ENCODE results near the gene GNLY.
"Not testable (repeated sequence)": the region's sequence is repeated elsewhere in the genome, so short reads cannot be mapped to it uniquely, and the experiment has no call there.

GNLY gene

GRCh38 chr2:85665264-85665937 is 28.8 kb upstream of the GNLY start:
- no peak for DNase-seq

- DNase-seq = no peak
Observed at GRCh38 chr2:85666016-85666415, 28.1 kb upstream of the GNLY start.

- no peak for DNase-seq
Observed at GRCh38 chr2:85666435-85667316, 27.5 kb upstream of the GNLY start.

GRCh38 chr2:85667561-85668008 is 26.6 kb upstream of the GNLY start:
- DNase-seq = no peak

- DNase-seq = peak; percentile 90
Observed at GRCh38 chr2:85668009-85668856, 25.9 kb upstream of the GNLY start, which contains the start of gene SFTPB. Gene SFTPB (minus strand): TSS chr2:85668199. CDS start chr2:85668183, 16 bp downstream.

GRCh38 chr2:85668857-85669142 is 25.4 kb upstream of the GNLY start:
- no peak for DNase-seq

GRCh38 chr2:85669549-85669948 is 24.6 kb upstream of the GNLY start:
- DNase-seq = peak; percentile 16

GRCh38 chr2:85670416-85670815 is 23.7 kb upstream of the GNLY start:
- DNase-seq = not testable (repeated sequence)

GRCh38 chr2:85672456-85672855 is 21.7 kb upstream of the GNLY start:
- DNase-seq = no peak

GRCh38 chr2:85673716-85674375 is 20.3 kb upstream of the GNLY start:
- no peak for DNase-seq

- no peak for DNase-seq
Observed at GRCh38 chr2:85674417-85674816, 19.7 kb upstream of the GNLY start.

- no peak for DNase-seq
Observed at GRCh38 chr2:85675427-85675826, 18.7 kb upstream of the GNLY start.

- DNase-seq = no peak
Observed at GRCh38 chr2:85675866-85676548, 18.2 kb upstream of the GNLY start.

- DNase-seq = peak; percentile 95
Observed at GRCh38 chr2:85678377-85678776, 15.8 kb upstream of the GNLY start.

- peak; percentile 95 for DNase-seq
Observed at GRCh38 chr2:85678794-85679672, 15.1 kb upstream of the GNLY start.

- peak; percentile 8 for DNase-seq
Observed at GRCh38 chr2:85680707-85681371, 13.3 kb upstream of the GNLY start.

- no peak for DNase-seq
Observed at GRCh38 chr2:85681372-85681763, 12.8 kb upstream of the GNLY start.

- DNase-seq = no peak
Observed at GRCh38 chr2:85681776-85682175, 12.4 kb upstream of the GNLY start.

GRCh38 chr2:85682378-85682777 is 11.8 kb upstream of the GNLY start:
- DNase-seq = no peak

GRCh38 chr2:85684380-85684779 is 9.8 kb upstream of the GNLY start:
- DNase-seq = no peak

GRCh38 chr2:85684806-85685205 is 9.4 kb upstream of the GNLY start:
- no peak for DNase-seq
